Stimulated activated CD4-positive, alpha-beta T cell treated with anti-CD3 and anti-CD28 coated beads, Interleukin-4, amount 100 ng/mL, for 24 hours (primary cell): Measurements from ENCODE around the gene PDE1A.
"Not testable (repeated sequence)": the region's sequence is repeated elsewhere in the genome, so short reads cannot be mapped to it uniquely, and the experiment has no call there.

Experiments
- DNase-seq: peaks from one replicate; pipeline ENCODE4 v3.0.0-alpha.2; 2020

PDE1A gene

DNA sequence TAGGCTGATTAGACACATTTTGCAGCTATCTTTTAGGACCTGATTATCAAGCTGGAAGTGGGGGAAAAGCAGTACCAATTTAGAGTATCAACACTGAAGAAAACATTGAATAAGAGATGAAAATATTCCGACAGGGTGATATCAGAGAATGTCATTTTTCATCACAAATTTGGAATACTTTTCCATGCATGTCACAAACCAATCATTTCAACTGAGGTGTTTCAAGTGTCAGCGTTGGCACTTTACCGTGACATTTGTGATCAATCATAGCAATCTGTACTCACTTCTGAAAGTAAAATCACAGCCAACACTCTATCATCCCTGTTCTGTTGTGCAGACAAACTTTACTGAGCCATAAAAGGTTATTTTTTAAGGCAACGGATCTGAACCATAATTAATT is 75.4 kb downstream of the PDE1A start:
- no peak for DNase-seq

DNA sequence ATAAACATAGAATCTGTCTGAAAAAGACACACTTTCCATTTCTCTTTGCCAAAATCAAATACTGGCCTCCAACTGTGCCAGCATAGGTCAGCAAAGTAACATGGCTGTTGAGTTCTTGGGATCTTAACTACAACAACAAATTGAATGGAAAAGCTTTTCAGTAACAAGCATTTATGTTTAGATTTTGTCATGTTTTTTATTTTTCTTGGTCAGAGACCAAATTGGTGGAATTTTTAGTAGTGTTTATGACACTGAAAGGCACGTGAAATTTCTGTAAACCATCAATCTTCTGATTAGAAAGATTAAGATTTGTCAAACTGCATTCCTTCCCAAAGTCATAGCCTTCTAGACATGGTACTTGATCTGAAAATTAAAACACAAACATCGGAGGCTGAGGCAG is 77.6 kb downstream of the PDE1A start:
- no peak for DNase-seq

DNA sequence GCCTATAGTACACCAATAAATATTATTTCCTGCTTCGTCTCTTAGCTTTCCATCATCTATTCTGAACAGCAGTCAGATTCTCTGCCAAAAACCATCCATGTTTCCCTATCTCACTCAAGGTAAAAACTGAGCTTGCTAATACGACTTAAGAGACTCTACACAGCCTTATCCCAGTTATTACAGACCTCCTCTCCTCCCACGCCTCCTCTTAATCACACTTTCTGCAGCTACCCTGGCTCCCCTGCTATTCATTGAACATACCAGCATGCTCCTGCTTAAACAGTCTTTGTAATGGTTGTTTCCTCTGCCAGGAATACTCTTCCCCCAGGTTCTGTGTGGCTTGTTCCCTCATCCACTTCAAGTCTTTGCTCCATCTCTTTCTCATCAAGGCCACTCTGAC is 81.5 kb downstream of the PDE1A start:
- DNase-seq: no peak

DNA sequence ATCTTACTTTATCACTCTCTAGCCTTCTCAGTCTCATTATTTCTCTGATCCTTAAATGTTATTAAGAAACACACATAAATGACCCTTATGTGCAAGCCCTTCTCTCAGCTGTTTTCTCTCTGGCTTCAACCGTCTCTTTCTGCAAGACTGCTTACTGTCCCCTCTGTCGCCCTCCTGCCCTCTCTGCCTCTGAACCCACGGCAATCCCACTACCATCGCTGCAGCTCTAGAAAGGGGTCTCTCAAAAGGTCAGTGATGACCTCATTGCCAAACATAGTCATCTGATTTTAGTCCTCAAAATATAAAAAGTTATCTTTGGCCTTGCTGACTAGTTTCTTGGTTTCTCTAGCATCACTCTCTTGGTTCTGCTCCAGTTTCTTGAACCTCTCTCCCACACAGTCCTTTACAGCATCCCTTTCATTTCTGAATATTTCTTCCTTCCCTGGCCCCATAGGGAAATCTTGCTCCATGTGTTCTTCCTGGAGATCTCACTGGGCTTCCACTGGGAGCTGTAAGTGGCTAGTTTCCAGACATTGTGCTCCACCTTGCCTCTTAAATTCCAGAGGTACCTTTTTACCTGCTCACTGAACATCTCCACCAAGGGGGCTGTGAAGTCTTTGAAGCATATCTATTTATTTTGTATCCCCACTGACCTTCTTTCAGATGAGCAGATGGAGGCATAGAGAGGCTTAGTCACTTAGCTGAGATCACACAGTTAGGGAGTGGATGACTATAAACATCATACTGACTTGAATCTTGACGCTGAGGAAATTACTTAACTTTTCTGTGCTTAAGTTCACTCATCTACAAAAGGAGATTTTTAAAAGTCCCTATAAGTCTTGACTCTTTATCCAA is 96.2 kb downstream of the PDE1A start:
- DNase-seq: no peak

DNA sequence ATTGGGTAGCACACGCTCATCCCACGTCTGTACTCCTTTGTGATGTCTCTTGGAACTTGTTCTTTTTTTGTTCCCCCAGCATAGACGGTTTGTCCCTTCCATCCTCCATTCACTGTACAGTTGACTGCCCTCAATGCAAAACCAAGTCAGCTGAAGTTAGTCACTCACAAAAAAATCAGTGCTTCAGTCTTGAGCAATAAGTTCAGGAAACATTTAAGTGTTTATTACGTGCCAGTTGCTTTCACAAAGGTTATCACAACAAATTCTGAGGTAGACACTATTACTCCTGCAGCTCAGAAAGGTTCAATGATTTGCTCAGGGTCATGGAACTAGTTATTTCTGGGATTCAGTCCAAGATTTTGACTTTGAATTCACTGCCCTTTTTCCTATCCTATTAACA is 102.2 kb downstream of the PDE1A start:
- no peak for DNase-seq

DNA sequence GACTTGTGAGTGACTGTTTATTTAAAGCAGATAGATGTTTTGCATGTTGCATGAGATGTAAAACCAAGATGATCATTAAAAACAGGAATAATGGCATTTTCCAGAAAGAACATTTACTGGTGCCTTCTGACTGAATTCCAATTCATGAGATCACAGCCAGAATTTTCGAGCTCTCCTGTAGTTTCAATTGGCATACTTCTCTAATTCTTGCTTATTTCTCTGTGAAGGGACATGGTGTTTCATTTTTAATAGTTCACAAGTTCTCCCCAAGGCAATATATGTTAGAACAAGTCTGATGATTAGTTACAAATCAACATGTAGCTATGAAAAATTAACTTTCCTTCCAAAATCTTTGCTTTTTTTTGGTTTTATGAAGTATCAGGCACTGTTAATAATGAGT is 105.7 kb downstream of the PDE1A start:
- DNase-seq: no peak

DNA sequence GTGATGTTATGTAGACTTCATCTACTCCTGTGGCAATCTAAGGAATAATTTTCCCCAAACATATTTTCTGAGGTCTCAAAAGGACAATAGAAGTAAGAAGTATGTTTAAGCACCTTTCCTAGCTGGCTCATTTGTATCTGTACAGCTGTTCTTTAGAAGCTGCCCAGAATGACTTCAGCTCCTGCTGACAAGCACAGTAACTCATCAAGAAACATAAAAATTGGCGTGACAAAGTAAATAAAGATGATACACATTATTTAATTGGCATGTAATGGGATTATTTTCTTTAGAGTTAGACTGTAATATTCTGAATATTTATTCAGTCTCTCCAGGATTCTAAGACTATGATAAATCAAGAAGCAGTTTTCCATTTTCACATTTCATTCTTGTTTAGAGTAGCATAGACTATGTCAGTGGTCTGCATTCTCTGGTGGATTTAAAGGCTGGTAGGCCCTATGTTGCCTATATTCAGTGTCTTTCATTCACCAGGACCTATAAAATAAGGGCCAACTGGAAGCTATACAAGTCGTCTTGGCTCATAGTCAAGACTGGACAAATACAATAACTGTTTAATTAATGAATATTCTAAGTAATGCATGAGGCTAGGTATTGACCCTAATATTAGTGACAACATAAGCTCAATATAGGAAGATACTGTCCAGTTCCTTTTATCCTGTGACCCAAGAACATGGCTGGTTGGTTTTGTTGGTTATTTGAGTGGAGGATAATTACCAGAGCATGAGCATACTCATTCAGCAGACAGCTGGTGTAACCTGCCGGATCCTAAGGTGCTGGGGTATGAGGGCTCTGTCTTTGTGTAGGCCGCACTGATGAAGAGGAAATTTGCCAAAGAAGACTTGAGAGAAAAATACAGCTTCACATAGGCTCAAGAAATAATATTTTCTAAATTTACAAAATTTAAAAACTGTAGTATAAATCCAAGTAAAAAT is 107.0 kb downstream of the PDE1A start:
- no peak for DNase-seq

DNA sequence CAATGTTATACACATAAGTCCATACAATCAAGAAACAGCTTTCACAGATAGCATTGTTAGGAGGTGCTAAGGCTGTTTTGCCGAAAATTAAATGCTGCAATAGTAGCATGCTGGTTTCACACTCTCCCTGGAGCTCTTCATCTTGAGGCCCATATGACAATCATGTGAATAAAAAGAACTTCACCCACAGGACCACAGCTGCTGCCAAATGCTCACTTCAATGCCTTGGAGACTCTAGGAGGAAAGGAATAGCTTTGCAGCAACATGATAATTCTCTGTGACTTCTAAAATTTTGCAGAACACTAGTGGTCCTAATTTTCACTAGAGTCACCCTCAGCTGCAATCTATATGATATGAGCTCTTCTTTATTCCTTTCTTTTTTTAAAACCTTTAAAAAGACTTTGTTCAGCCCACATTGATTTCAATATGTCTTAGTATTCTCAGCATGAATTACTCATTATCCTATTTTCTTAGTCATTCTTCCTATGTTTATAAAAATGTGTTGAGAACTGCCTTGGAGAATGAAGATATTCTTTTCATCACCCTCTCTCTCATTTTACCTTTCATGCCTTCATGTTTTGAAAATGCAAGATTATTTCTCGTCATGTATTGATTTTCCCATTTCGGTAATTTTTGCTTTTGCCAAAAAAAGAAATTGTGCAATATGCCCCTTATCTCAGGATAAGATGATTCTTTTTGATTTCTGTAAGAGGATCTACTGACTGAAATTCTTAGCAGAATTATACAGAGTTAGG is 108.2 kb downstream of the PDE1A start:
- DNase-seq: no peak

DNA sequence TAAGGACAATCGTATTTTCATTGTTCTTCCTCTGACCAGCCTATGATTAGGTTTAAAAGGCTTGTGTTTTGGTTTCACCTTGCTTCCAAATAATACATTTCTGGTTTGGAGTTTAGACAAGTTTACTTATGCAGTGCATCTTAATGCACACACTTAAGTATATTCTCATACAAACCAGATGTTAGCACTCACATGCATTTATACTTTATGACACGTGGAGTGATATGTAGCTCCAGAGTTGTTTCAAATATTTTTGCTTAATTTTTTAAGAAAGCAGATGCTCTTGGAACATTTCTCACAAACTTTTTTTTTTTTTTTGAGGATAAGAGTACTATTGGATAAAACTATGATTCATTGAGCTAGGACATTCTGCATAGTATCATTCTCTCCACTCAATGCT is 109.9 kb downstream of the PDE1A start:
- DNase-seq: no peak

DNA sequence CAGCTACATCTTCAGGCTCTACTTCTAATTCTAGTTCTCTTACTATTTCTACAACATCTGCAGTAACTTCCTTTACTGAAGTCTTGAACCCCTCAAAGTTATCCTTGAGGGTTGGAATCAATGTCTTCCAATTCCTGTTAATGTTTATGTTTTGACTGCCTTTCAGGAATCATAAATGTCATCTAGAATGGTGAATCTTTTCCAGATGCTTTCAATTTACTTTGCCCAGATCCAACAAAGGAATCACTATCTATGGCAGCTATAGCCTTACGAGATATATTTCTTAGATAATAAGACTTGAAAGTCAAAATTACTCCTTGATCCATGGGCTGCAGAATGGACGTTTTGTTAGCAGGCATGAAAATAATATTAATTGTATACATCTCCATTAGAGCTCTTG is 123.9 kb downstream of the PDE1A start:
- DNase-seq: no peak

DNA sequence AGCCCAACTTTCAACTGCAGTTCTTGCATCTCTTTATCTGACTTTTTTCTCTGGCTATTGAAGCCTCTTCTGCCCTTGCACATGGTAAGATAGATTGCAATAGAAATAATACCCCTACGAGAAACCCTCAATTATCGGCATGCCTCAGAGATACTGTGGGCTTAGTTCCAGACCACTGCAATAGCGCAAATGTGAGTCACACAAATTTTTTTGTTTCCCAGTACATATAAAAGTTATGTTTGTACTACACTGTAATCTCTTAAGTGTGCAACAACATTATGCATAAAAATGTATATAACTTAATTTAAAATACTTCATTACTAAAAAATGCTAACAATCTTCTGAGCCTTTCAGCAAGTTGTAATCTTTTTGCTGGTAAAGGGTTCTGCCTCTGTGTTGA is 124.7 kb downstream of the PDE1A start:
- no peak for DNase-seq

DNA sequence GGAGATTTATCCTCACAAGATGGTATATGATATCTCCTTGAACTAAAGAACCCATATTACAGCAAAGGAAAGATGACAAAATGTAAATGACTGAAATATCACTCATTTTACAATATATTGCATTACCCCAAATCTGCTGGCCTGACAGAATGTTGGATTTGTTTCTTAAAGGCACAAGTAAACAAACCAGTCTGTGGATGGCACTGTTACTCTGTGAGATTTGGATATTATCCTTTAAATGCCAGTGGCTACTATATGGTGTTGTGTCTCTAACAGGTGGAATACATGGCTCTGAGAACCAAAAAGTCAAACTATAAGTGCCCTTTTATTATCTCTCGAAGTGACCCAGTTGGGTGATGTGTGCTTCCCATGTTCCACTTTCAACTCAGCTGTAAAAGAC is 125.7 kb downstream of the PDE1A start:
- no peak for DNase-seq

DNA sequence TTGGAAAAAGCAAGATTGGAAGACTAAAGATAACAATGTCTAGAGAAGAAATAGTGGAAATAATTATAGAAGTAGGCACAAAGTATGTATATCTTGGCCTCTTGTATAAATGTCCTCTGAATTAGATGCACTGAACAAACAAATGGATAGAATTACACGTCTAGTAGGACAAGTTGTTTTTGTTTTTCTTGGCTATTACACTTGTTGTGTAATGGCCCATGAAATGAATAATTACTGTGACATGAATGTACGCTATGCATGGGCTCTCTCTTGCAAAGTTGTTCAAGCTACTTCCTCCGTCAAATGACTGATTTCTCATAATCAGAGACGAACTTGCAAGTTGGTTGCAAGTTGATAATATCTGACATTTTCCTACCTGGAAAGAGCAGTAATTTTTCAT is 126.2 kb downstream of the PDE1A start:
- no peak for DNase-seq

DNA sequence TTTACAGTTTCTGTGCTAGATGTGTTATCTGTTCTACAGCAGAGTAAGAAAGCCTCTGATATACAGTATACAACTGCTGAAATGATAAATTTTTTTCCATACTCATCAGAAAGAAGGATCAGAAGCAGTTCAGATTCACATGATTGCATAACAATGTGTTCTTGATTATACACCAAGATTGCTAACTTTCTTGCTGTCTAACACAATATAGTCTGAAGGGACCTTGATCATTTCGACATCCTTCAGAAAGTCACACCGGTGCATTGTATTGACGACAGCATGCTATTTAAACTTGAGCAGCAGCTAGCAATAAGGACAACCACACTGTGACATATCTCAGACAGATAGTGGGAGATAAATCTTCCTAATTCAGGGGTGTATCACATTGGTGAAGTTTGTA is 127.2 kb downstream of the PDE1A start:
- DNase-seq: no peak

DNA sequence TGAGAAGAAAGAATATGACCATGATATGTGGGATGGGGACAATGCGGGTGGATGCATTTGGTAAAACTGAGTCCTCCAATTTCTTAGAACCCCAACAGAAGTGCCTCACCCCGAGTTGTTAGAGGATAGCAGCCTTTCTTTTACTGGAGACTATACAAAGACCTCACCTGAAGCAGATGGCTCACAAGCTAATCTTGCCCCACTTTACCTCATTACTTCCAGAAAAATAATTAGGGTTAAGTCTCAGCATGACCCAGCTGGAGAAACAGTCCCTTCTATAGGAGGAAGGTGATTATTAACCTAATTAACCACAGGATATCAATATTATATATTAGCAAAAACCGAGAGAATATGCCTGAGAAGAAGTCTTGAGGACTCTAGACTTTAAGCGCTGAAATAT is 128.4 kb downstream of the PDE1A start:
- no peak for DNase-seq

DNA sequence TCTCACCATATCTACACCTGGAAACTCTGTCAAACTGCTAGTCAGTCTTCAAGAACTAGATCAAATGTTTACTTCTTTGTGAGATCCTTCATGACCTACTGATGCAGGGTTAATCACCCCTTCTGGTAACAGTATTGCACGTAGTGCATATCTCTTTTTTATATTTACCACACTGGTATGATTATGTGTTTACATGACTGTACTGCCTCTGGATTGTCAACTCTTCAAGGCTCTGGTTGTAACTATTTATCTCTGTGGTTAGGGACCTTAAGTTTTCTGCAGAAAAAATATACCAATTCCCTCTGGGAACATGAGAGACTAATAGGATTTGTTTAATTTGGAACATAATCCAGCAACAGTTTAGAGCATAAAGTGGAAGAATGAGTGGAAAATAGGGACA is 135.5 kb downstream of the PDE1A start:
- no peak for DNase-seq

DNA sequence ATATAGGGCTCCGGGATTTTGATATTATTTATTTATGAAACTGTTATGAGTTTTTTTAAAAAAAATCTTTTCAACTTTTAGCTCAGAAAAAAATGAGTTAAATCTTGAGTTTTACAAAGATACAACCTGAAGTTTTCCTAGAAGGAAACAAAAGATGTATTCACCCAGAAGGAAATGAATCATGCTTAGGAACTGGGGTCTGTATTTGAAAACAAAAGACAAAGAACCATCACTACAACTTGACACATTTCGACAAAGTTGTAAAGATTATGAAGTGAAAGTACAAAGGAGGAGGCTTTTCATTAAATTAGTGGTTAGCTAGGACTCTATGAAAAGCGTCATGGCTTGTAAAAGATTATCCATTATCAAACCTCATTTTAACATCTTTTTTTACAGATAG is 143.3 kb downstream of the PDE1A start:
- no peak for DNase-seq

DNA sequence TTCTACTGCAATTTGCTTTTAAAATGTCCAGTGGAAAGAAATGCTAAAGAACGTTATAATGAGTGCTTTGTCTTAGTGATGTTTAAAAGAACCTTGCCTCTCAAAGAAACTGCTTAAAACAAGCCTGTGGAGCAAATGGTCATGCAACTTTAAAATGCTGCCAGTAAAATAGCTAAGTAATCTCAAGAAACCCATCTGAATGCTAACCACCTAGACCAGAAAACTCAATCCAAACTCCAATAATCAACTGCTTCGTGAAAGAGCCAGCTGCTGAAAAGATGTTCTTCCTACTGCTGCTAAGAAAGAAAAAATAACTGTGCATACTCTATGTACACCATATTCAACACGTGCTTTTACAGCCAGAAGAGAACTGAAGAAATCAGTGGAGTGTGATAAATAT is 145.6 kb downstream of the PDE1A start:
- DNase-seq: no peak

DNA sequence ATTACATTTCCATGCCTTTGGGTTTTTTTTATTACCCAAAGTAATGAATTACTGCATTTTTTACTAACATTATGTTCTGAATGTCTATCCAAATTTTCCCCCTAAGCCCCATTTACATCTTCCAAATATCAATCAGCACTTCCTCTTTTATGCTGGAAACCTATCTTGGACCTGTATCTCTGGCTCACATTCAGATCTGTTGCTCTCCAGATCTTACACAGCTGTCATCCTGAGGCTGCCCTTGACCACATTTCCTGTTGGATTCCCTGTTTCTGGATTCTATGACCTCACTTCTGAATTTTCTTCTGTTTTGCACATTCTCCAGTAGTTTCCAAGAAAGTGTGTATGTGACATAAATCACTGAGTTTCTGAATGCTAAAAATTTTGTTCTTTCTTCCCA is 146.7 kb downstream of the PDE1A start:
- no peak for DNase-seq

DNA sequence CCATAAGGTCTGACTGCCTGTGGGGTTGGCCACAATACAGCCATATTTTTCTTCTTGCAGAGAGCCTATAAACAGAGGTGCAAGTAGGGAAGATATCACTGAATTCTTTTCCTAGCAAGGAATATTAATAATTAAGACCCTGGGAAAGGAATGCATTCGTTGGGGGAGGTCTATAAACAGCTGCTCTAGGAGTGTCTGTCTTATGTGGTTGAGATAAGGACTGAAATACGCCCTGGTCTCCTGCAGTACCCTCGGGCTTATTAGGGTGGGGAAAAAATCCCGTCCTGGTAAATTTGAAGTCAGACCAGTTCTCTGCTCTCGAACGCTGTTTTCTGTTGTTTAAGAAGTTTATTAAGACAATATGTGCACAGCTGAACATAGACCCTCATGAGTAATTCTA is 150.2 kb downstream of the PDE1A start:
- not testable (repeated sequence) for DNase-seq

DNA sequence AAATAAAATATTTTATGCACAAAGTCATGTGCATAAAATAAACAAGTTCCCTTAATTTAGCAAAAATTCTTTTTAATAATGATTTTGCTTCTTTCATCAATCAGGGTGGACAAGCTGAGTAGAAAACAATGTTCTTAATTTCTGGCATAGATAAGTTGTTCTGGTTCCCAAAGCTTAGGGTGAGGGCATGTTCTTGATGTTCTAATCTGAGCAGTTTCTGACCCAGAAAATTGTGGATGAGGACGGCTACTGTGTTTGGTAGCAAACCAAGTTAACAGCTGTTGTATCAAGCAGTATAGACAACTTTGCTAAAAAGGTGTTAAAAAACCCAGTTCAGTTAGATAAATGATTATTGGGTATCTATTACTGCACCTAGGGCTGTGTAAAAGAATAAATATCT is 158.9 kb downstream of the PDE1A start:
- DNase-seq: no peak

DNA sequence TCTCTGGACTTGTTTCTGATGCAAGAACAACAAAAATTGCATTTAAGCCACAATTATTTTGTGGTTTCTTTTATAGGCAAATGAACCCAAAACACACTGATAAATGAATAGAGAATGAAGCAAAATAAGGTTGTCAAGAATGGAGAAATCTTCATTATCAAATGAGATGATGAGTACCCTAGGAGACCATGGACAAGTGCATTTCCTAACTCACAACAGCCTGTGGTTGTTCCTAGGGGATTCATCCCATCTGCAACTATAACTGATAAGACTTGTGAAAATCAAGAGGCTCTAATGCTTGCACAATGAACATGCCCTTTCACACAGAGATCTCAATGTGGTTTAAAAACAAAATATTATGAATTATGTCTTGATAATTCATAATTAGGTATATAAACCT is 159.9 kb downstream of the PDE1A start:
- DNase-seq: no peak

DNA sequence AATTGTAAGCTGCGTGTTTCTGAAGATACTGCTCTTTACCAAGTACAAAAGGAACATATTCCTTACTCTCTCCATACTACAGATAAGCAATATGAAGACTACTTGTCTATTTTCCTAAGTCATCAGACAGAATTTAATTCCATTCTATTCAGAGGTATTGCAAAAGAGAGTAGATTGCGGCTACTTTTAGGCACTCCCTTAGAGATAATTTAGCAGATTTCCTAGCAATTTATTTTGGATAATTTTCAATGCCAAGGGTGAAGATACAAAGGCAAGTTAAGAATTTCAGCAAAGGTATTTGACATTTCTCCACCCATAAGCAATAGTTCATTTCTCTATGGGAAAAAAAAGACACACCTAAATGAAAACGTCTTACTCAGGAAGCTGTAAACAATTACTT is 161.1 kb downstream of the PDE1A start:
- no peak for DNase-seq
